Activated T-helper 17 cell treated with anti-CD3 and anti-CD28 coated beads, Interleukin-2, amount 50 U/mL, for 72 hours (primary cell): Measurements from ENCODE around the gene SH2D3A. TPM values are rescaled to one million over a fixed set of nuclear protein-coding genes. Genes with fewer than 3 reads are reported as not detected.

ENCODE experiments used
- ATAC-seq: fragments of 150-1000 bp; cut with Tn5 transposase; replicated peaks from 2 replicates; pipeline ENCODE4 v1.10.0; 2021; ENCODE audit warnings: mild to moderate bottlenecking, moderate library complexity
- H3K27ac Mint-ChIP-seq: one replicate; pipeline ENCODE4 v1.8.0; 2022; ENCODE audit warnings: mixed read lengths
- H3K27me3 Mint-ChIP-seq: one replicate; pipeline ENCODE4 v1.8.0; 2022; ENCODE audit warnings: mixed read lengths
- H3K36me3 Mint-ChIP-seq: one replicate; pipeline ENCODE4 v1.8.0; 2022; ENCODE audit warnings: low read depth, mild to moderate bottlenecking, mixed read lengths
- H3K4me1 Mint-ChIP-seq: one replicate; pipeline ENCODE4 v1.8.0; 2022; ENCODE audit warnings: mixed read lengths
- H3K4me3 Mint-ChIP-seq: one replicate; pipeline ENCODE4 v1.8.0; 2022; ENCODE audit warnings: mild to moderate bottlenecking, mixed read lengths
- H3K9me3 Mint-ChIP-seq: one replicate; pipeline ENCODE4 v1.8.0; 2022; ENCODE audit warnings: mixed read lengths
- total RNA-seq, 2 donors: library from RNA; stranded (reverse); gene quantifications; one replicate each; pipeline ENCODE4 v1.2.3, GENCODE V29; 2022

SH2D3A gene
- total RNA-seq, 2 donors from 2014 or later, result 21.1 to 21.2 TPM

DNA sequence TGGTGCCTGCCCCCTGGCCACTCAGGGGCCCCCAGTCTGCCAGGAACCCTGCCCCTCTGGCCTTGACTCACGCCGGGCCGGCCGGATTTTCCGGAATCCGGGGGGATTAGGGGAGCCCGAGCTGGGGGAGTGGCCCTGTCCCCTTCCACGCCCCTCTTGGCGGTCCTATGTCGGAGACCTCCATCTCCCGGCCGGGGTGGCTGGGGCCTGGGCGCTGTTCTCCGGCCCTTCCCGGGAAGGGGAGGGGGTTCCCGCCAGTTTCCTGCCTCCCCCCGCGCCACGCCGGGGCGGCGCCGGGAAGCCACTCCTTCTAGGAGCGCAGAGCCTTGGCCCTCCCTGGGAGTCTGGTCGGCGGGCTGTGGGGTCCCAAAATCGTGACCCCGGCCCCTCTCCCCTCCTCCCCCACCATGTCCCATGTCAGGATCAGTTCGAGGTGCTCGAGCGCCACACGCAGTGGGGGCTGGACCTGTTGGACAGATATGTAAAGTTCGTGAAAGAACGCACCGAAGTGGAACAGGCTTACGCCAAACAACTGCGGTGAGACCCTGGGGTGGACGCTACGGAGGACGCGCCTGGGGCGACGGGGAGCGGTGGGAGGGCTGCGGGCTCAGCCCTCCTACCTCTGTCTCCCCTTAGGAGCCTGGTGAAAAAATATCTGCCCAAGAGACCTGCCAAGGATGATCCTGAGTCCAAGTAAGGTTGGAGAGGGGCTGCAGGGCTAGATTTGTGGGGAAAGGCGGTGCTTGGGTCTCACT is 26.5 kb downstream of the SH2D3A start:
- peak overlapping the region; percentile 94 for H3K4me3 Mint-ChIP-seq
- H3K9me3 Mint-ChIP-seq, result no peaks in the 10 kb centered on the region
- ATAC-seq, result no peak
- H3K27me3 Mint-ChIP-seq, result no peaks in the 10 kb centered on the region
- peak overlapping the region; percentile 46 for H3K27ac Mint-ChIP-seq
- H3K36me3 Mint-ChIP-seq, result peaks cover 71% of the 10 kb centered on the region
- peaks cover 28% of the 10 kb centered on the region for H3K4me1 Mint-ChIP-seq

DNA sequence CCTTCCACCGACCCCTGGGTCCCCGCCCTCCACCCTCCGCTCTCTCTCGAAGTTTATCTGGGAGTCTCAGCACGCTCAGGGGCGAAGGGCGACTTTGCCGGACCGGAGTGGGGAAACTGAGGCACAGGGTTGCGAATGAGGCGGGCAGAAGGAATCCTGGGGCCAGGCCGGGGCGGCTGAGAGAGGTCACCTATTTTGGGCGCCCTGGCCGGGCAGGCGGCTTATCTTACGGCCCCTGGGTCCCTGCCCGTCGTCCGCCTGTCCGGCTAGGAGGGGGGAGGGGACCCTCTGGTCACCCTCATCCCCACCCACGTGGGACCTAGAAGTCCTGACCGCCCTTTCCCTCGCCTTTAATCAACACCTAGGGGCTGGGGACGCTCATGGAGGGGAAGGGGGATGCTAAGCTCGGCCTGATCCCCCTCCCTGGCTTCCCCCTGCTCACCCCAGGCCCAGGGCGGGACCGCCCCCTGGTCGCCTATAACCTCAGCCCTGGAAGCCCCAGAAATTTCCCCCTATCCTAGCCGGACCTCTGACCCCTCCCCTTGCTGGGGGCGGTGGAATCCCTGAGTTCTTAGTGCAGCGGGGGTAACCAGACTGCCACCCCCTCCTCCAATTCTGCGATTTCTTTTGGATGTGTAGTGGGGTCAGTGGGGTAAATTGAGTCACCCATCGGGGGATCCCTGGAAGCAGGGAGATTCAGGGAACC is 27.2 kb downstream of the SH2D3A start:
- H3K27me3 Mint-ChIP-seq, result no peaks in the 10 kb centered on the region
- H3K36me3 Mint-ChIP-seq, result peaks cover 64% of the 10 kb centered on the region
- H3K4me1 Mint-ChIP-seq, result peaks cover 23% of the 10 kb centered on the region
- no peak overlapping the region for H3K27ac Mint-ChIP-seq
- no peaks in the 10 kb centered on the region for H3K9me3 Mint-ChIP-seq
- ATAC-seq, result no peak
- peak overlapping the region; percentile 94 for H3K4me3 Mint-ChIP-seq

- H3K9me3 Mint-ChIP-seq, result no peaks in the 10 kb centered on the region
- peak within 1 kb of the TSS; percentile 94 for H3K4me3 Mint-ChIP-seq
- peaks cover 23% of the 10 kb centered on the region for H3K4me1 Mint-ChIP-seq
- peak; percentile 2 for ATAC-seq
- peaks cover 61% of the 10 kb centered on the region for H3K36me3 Mint-ChIP-seq
- H3K27me3 Mint-ChIP-seq, result no peaks in the 10 kb centered on the region
- peak within 1 kb of the TSS; percentile 96 for H3K27ac Mint-ChIP-seq
These were observed 27.8 kb downstream of the SH2D3A start, which contains the start of gene TRIP10 for GRCh38 chr19:6739390-6739882. TRIP10 (plus strand) TSS chr19:6739680; CDS start chr19:6739762, 82 bp downstream.

- Mint-ChIP-seq H3K9me3 (no peaks in the 10 kb centered on the region), H3K27ac (peak overlapping the region; percentile 96), H3K36me3 (peaks cover 59% of the 10 kb centered on the region), H3K27me3 (no peaks in the 10 kb centered on the region), H3K4me1 (peaks cover 23% of the 10 kb centered on the region), H3K4me3 (peak overlapping the region; percentile 94)
- ATAC-seq, result no peak
These were observed 28.3 kb downstream of the SH2D3A start for GRCh38 chr19:6738787-6739389.

DNA sequence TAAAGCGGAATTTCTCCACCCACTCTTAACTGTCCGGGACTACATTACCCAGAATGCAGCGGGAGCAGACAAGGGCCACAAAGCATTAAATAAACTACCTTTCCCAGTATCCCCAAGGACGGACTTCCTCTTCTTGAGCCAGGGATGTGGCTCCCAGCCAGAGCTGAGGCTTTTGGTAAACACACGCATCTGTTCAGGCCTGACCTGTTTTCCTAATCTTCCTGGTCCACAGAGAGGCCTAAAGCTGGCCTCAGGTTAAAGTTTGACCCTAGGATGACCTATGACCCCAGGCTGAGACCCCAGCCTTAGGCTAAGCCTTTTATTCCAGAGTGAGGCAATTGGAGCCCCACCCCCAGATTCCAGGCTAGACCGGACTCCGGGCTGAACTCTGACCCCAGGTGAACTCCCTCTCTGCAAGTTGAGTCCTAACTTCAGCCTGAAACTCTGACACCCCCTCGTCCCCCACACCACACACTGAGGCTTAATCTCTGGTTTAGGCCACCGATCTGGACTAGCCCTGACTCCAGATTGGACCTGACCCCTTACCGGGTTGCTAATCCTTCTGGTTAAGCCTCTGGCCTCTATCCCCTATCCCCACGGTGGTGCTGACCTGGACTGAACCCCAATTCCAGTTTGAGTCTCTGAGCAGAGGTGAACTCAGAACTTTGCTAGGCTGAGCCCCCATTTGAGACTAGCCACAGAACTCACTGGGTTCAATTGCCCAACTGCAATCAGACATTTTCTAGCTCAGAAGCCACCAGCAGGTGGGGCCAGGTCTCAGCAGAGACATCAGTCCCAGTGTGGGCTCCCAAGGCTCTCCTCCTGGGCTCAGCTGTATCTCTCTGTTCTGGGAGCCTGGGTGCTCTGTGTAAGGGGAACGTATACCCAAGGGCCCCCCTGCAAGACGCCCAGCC is 29.1 kb downstream of the SH2D3A start:
- peak; percentile 20 for ATAC-seq
- H3K27ac Mint-ChIP-seq, result peak overlapping the region; percentile 96
- no peaks in the 10 kb centered on the region for H3K27me3 Mint-ChIP-seq
- peak overlapping the region; percentile 94 for H3K4me3 Mint-ChIP-seq
- no peaks in the 10 kb centered on the region for H3K9me3 Mint-ChIP-seq
- H3K4me1 Mint-ChIP-seq, result peaks cover 23% of the 10 kb centered on the region
- peaks cover 56% of the 10 kb centered on the region for H3K36me3 Mint-ChIP-seq

- no peaks in the 10 kb centered on the region for H3K9me3 Mint-ChIP-seq
These were observed 29.9 kb downstream of the SH2D3A start, which contains the start of gene GPR108 for GRCh38 chr19:6737284-6737872. GPR108 (minus strand) TSS chr19:6737580; CDS start chr19:6737576, 4 bp downstream.

GRCh38 chr19:6736917-6737283 is 30.3 kb downstream of the SH2D3A start:
- H3K4me3 Mint-ChIP-seq, result peak overlapping the region; percentile 94
- H3K9me3 Mint-ChIP-seq, result no peaks in the 10 kb centered on the region
- H3K4me1 Mint-ChIP-seq, result peaks cover 23% of the 10 kb centered on the region
- H3K27me3 Mint-ChIP-seq, result no peaks in the 10 kb centered on the region
- H3K36me3 Mint-ChIP-seq, result peaks cover 55% of the 10 kb centered on the region
- peak overlapping the region; percentile 96 for H3K27ac Mint-ChIP-seq
- ATAC-seq, result no peak

More at GRCh38 chr19:6737284-6737872, 29.9 kb downstream of the SH2D3A start, which contains the start of gene GPR108:
- Mint-ChIP-seq H3K4me3 (peak within 1 kb of the TSS; percentile 94), H3K27ac (peak within 1 kb of the TSS; percentile 96), H3K4me1 (peaks cover 23% of the 10 kb centered on the region), H3K27me3 (no peaks in the 10 kb centered on the region), H3K36me3 (peaks cover 56% of the 10 kb centered on the region)
- peak; percentile 85 for ATAC-seq

- Mint-ChIP-seq H3K9me3 (no peaks in the 10 kb centered on the region), H3K4me3 (peak overlapping the region; percentile 94)
These were observed 30.9 kb downstream of the SH2D3A start for GRCh38 chr19:6736169-6736916.

DNA sequence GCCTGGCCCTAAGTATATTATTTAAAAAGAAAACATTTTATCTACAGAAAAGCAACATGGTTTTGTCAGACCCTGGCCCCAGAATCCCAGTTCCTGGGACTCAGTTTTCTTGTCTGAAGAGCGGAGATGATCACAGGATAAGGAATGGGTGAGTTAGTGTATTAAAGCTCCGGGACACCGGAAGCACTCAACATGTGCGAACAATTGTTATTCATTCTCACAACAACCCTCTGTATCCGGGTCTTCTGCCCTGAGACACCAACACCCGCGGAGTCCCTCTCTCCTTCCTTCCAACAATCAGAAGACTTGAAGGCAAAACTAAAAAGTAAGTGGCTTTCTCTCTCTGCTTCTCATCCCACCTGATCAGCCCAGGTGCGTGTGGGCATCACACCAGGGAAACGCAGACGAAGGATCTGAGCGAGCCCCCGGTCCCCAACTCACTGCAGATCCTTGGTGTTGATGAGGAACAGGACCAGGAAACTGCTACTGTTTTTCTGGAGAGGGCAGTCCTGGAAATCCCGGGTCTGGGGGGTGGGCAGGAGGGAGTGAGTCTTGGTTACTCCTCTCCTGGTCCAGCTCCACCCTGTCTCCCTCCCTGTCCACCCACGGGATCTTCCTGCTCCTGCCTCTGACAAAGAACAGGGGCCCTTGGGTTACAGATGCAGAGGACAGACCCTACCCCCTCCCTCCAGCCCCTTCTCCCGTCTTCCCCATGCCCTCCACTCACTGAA is 31.9 kb downstream of the SH2D3A start:
- ATAC-seq, result no peak
- Mint-ChIP-seq H3K27me3 (no peaks in the 10 kb centered on the region), H3K27ac (peak overlapping the region; percentile 96), H3K4me3 (peak overlapping the region; percentile 94), H3K4me1 (peaks cover 23% of the 10 kb centered on the region), H3K36me3 (peaks cover 39% of the 10 kb centered on the region), H3K9me3 (no peaks in the 10 kb centered on the region)

More at GRCh38 chr19:6736169-6736916, 30.9 kb downstream of the SH2D3A start:
- peak overlapping the region; percentile 96 for H3K27ac Mint-ChIP-seq
- peak; percentile 23 for ATAC-seq
- H3K36me3 Mint-ChIP-seq, result peaks cover 49% of the 10 kb centered on the region
- no peaks in the 10 kb centered on the region for H3K27me3 Mint-ChIP-seq
- peaks cover 23% of the 10 kb centered on the region for H3K4me1 Mint-ChIP-seq

- H3K9me3 Mint-ChIP-seq, result no peaks in the 10 kb centered on the region
- ATAC-seq, result no peak
- peaks cover 22% of the 10 kb centered on the region for H3K4me1 Mint-ChIP-seq
- peaks cover 37% of the 10 kb centered on the region for H3K36me3 Mint-ChIP-seq
- H3K4me3 Mint-ChIP-seq, result no peak overlapping the region
- H3K27ac Mint-ChIP-seq, result no peak overlapping the region
- H3K27me3 Mint-ChIP-seq, result no peaks in the 10 kb centered on the region
These were observed 33.0 kb downstream of the SH2D3A start for GRCh38 chr19:6734096-6734696.

DNA sequence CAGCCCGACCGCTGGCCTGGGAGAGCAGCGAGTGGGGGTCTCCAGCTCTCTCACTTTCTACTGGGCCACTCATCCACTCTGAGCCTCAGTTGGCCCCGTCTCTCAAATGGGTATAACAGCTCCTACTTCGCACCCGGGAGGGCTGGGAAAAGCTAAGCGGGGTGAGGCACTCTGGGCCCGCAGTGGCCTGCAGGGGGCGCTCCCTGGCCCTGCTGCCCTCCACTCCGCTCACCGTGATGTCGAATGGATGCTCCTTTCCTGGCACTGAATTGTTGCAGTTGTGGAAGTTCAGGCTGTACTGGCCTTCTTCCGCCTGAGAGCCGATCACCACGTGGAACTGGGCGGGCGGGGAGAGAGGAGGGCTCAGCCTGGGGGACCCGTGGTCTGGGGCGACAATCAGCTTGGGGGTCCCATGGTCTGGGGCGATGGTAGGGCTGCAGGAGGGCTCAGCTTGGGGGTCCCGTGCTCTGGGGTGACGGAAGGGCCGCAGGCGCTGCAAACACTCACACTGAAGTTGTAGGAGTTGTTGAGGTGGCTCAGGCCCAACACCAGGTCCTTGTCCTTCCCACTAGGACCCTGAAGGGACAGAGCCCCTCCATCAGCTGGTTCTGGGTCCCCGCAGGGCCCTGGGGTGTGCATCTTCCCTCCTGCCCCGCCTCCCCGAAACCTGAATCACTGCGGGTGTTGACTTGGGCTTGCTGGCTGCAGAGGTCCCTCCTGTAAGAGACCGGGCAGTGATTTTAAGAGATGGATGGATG is 33.7 kb downstream of the SH2D3A start:
- Mint-ChIP-seq H3K27ac (no peak overlapping the region), H3K36me3 (peaks cover 37% of the 10 kb centered on the region), H3K4me3 (no peak overlapping the region), H3K4me1 (peaks cover 15% of the 10 kb centered on the region), H3K9me3 (no peaks in the 10 kb centered on the region), H3K27me3 (no peaks in the 10 kb centered on the region)
- no peak for ATAC-seq
